T-cell (primary cell): ENCODE data around the gene SRSF3. TPM values are rescaled to one million over a fixed set of nuclear protein-coding genes. Genes with fewer than 3 reads are reported as not detected.
"Not testable (repeated sequence)": the region's sequence is repeated elsewhere in the genome, so short reads cannot be mapped to it uniquely, and the experiment has no call there.

ENCODE experiments used
- ATAC-seq, 4 experiments: fragments of 200-7000 bp in 3 of 4; fragments of 150-1000 bp in 1 of 4; cut with Tn5 transposase; replicated peaks in 1 of 4; 1 replicate in 3 of 4; 2 replicates in 1 of 4; pipeline ENCODE4 v1.10.0; 2021; ENCODE audit warnings: moderate library complexity in 3 of 4, mild to moderate bottlenecking in 2 of 4, moderate number of reproducible peaks in 1 of 4
- CTCF ChIA-PET, 2 donors: fragments of 300-600 bp; sonication (Branson Sonifier 250); formaldehyde crosslinking; loops; one replicate each; lab custom pipeline; 2022; ENCODE audit warnings: antibody characterized with exemption in 2 of 2; lab: Charles Lee
- POLR2A ChIA-PET, 2 donors: fragments of 300-600 bp; sonication (Branson Sonifier 250); formaldehyde crosslinking; loops; one replicate each; lab custom pipeline; 2022; ENCODE audit warnings: antibody characterized with exemption in 2 of 2; lab: Charles Lee
- DNase-seq, 35 experiments: peaks; one replicate each; pipeline versions ENCODE4 v3.0.0 to v3.0.0-alpha.2; 2013 to 2023
- H3K27ac ChIP-seq: one replicate; pipeline ENCODE4 v1.5.1; 2013; ENCODE audit warnings: low read length
- H3K27me3 ChIP-seq, 2 experiments: replicated peaks in 1 of 2; 1 replicate in 1 of 2; 2 replicates in 1 of 2; pipeline versions ENCODE4 v1.6.1 to v1.7.0; 2013; ENCODE audit warnings: low read length in 1 of 2, mixed read lengths in 1 of 2; ENCODE audit not compliant: control insufficient read depth in 2 of 2, insufficient read depth in 2 of 2; ENCODE audit errors: extremely low read depth in 1 of 2
- H3K36me3 ChIP-seq, 2 donors: 1 replicate in 1 of 2; 2 replicates in 1 of 2; pipeline versions ENCODE4 v1.6.1 to v1.7.0; 2013; ENCODE audit warnings: low read length in 1 of 2; ENCODE audit not compliant: control insufficient read depth in 2 of 2, insufficient read depth in 1 of 2; ENCODE audit errors: extremely low read depth in 1 of 2
- H3K4me1 ChIP-seq, 2 experiments: 1 replicate in 1 of 2; 2 replicates in 1 of 2; pipeline versions ENCODE4 v1.6.1 to v1.7.0; 2013; ENCODE audit warnings: low read length in 2 of 2, mixed read lengths in 1 of 2; ENCODE audit not compliant: insufficient read depth in 2 of 2, control insufficient read depth in 1 of 2; ENCODE audit errors: extremely low read depth in 1 of 2
- H3K4me3 ChIP-seq, 2 donors: 1 replicate in 1 of 2; 2 replicates in 1 of 2; pipeline versions ENCODE4 v1.5.1 to v1.7.0; 2013; ENCODE audit warnings: mild to moderate bottlenecking in 2 of 2, low read length in 1 of 2, moderate library complexity in 1 of 2; ENCODE audit not compliant: control insufficient read depth in 1 of 2; ENCODE audit errors: extremely low read depth in 1 of 2
- H3K9me3 ChIP-seq: 2 replicates; pipeline ENCODE4 v1.7.0; 2013
- H3K27ac Mint-ChIP-seq, 2 donors: one replicate each; pipeline ENCODE4 v1.8.0; 2020 to 2021; ENCODE audit warnings: mild to moderate bottlenecking in 2 of 2, mixed read lengths in 2 of 2
- H3K27me3 Mint-ChIP-seq, 2 donors: one replicate each; pipeline ENCODE4 v1.8.0; 2021 to 2022; ENCODE audit warnings: mixed read lengths in 2 of 2
- H3K36me3 Mint-ChIP-seq: one replicate; pipeline ENCODE4 v1.8.0; 2021; ENCODE audit warnings: mixed read lengths
- H3K4me1 Mint-ChIP-seq, 3 donors: one replicate each; pipeline ENCODE4 v1.8.0; 2020 to 2022; ENCODE audit warnings: mixed read lengths in 3 of 3, mild to moderate bottlenecking in 1 of 3
- H3K4me3 Mint-ChIP-seq, 3 donors: one replicate each; pipeline ENCODE4 v1.8.0; 2020 to 2022; ENCODE audit warnings: mild to moderate bottlenecking in 3 of 3, mixed read lengths in 3 of 3, moderate library complexity in 3 of 3
- H3K9me3 Mint-ChIP-seq, 3 donors: one replicate each; pipeline ENCODE4 v1.8.0; 2020 to 2022; ENCODE audit warnings: mixed read lengths in 3 of 3
- WGBS: methylation state at CpG from one replicate; pipeline ENCODE4 v1.1.5; 2013; ENCODE audit warnings: missing lambda C conversion rate; ENCODE audit not compliant: insufficient coverage; 5-methylcytosine and 5-hydroxymethylcytosine counted together
- total RNA-seq, 35 experiments: library from RNA in 6 of 35; stranded (reverse) in 6 of 35; fragments of 120-200 nt in 1 of 35; gene quantifications; one replicate each; pipeline versions ENCODE4 v1.2.1 to v1.2.4 and lab custom pipeline; 2013 to 2026

SRSF3 gene
- total RNA-seq, 5 donors from 2014 or later (not counting 1 experiment from before 2014, with no cell fraction given): 322 to 546 (median 332) TPM

- Histone ChIP-seq H3K4me1 (no peaks in the 10 kb centered on the region), H3K4me3 (no peak overlapping the region), H3K9me3 (no peaks in the 10 kb centered on the region), H3K27me3 (peaks cover 0 to 23% of the 10 kb centered on the region in 2 experiments), H3K36me3 (no peaks in the 10 kb centered on the region), H3K27ac (no peak overlapping the region)
- 78% methylated on average over 2 of the region's 11 CpGs for WGBS
- DNase-seq (no peak), ATAC-seq (no peak)
- Mint-ChIP-seq H3K36me3 (no peaks in the 10 kb centered on the region), H3K9me3 (no peaks in the 10 kb centered on the region), H3K4me3 (no peak overlapping the region), H3K27ac (no peak overlapping the region), H3K4me1 (no peaks in the 10 kb centered on the region), H3K27me3 (peaks cover 23 to 25% of the 10 kb centered on the region in 2 donors)
- POLR2A ChIA-PET: interaction anchor here in 1 of 2 donors (0.5 kb wide), 1 partner anchor 10 kb away, joined by 3 read pairs; no protein-coding TSS in a partner anchor
- CTCF ChIA-PET: no interaction called here
Observed at GRCh38 chr6:36651659-36652379, 57.7 kb downstream of the SRSF3 start.

GRCh38 chr6:36654469-36654868 is 60.3 kb downstream of the SRSF3 start:
- peaks cover 0 to 25% of the 10 kb centered on the region in 2 experiments for H3K27me3 ChIP-seq
- not testable (repeated sequence) for H3K36me3 Mint-ChIP-seq, ATAC-seq, H3K4me3 ChIP-seq, H3K9me3 ChIP-seq, H3K36me3 ChIP-seq, H3K27ac ChIP-seq, H3K9me3 Mint-ChIP-seq, H3K4me1 Mint-ChIP-seq, H3K4me3 Mint-ChIP-seq, H3K27ac Mint-ChIP-seq, DNase-seq, H3K4me1 ChIP-seq
- WGBS: 60% methylated on average over 1 of the region's 5 CpGs
- CTCF ChIA-PET: interaction anchor here in 1 of 2 donors (0.6 kb wide), 1 partner anchor 196 kb away, joined by 4 read pairs; no protein-coding TSS in a partner anchor
- POLR2A ChIA-PET: interaction anchor here in 1 of 2 donors (0.6 kb wide), 1 partner anchor 628 kb away, joined by 3 read pairs; no protein-coding TSS in a partner anchor
- H3K27me3 Mint-ChIP-seq: peaks cover 32 to 35% of the 10 kb centered on the region in 2 donors

Other genes starting within 250 kb of the SRSF3 start
- gene ETV7, start 206.7 kb upstream of the SRSF3 start, total RNA-seq: 1 to 10 TPM in 3 of 5 donors, under 1 TPM in 2; 0.44 to 3.3 (median 1.1) TPM
- under 1 TPM in 4 of 5 donors, not detected in 1; 0.13 to 0.44 (median 0.25) TPM for gene PXT1, start 151.5 kb upstream of the SRSF3 start, total RNA-seq
- 10 to 100 TPM; 29.7 to 39.8 (median 33.3) TPM for gene KCTD20, start 151.4 kb upstream of the SRSF3 start, total RNA-seq
- 100 to 1,000 TPM in 4 of 5 donors, 10 to 100 TPM in 1; 90.3 to 164 (median 152) TPM for gene STK38, start 46.9 kb upstream of the SRSF3 start, total RNA-seq
- 10 to 100 TPM in 4 of 5 donors, 1 to 10 TPM in 1; 9.6 to 88.9 (median 11.8) TPM for gene CDKN1A, start 84.4 kb downstream of the SRSF3 start, total RNA-seq
- under 1 TPM in 4 of 5 donors, not detected in 1; 0.06 to 0.35 (median 0.09) TPM for gene RAB44, start 103.5 kb downstream of the SRSF3 start, total RNA-seq
- 1 to 10 TPM in 3 of 5 donors, under 1 TPM in 2; 0.73 to 1.8 (median 1.1) TPM for gene CPNE5, start 245.1 kb downstream of the SRSF3 start, total RNA-seq